HG02678 (cell line): ENCODE measurements around the gene INSC.

ENCODE experiments used
- ATAC-seq: cut with Tn5 transposase; IDR thresholded peaks from one replicate; pipeline ENCODE4 v1.9.1; 2021; ENCODE audit warnings: mild to moderate bottlenecking, moderate library complexity; ENCODE audit not compliant: unreplicated experiment

The INSC gene

GRCh38 chr11:15108592-15109130, 6.1 kb upstream of the INSC start:
- no peak for ATAC-seq

DNA sequence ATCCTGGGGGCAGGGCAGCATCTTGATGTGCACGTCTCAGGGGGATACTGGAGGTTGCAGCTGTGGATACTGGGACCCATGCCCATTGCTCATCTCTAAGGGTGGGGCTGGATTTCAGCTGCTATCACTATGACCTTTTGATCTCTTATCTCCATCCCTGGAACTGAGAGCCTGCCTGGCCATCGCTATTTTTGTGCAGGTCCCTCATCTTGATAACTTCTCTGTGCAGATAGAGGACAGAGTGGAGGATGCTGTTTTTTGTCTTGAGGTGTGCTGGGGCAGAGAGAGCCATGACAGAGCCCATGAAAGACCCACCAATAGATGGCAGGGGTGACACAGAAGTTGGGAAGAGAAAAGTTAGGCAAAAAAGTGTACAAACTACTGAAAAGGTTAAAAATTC, 5.1 kb upstream of the INSC start:
- no peak for ATAC-seq

DNA sequence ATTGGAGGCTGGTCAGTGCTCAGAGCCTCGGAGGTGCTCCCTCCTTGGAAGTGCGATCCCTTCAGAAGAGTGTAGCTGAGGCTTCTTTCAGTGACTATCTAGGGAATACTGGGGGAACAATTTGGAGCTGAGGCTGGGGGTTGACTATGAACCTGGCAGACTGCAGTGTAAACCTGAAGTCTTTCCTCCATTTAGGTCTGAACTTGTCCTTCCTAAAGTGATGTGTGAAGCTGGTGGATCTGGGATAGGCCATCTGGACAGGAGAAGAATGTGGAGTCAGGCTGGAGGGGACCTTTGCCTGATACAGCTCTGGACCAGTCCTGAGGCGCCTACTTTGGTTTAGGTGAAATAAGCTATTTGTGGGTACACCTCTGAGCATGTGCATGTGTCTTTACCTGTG, 3.5 kb upstream of the INSC start:
- no peak for ATAC-seq

GRCh38 chr11:15112131-15112541, 2.6 kb upstream of the INSC start:
- ATAC-seq, result no peak

DNA sequence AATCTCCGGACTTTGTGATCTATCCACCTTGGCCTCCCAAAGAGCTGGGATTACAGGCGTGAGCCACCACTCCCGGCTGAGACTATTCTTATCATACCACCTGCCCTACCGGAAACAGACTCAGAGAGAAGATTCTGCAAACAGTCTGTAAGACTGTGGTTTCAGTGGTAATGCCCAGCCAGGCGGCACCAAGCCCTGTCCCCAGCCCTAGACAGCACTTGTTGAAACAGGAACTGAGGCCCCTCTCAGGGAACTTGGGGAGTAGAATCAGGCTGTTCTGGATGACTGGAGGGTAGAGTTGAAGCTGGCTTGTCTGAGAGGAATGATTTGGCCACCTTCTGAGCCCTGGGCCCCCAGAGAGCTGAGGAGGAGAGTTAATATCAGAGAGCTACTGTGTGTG, 1.3 kb upstream of the INSC start:
- peak; percentile 94 for ATAC-seq

DNA sequence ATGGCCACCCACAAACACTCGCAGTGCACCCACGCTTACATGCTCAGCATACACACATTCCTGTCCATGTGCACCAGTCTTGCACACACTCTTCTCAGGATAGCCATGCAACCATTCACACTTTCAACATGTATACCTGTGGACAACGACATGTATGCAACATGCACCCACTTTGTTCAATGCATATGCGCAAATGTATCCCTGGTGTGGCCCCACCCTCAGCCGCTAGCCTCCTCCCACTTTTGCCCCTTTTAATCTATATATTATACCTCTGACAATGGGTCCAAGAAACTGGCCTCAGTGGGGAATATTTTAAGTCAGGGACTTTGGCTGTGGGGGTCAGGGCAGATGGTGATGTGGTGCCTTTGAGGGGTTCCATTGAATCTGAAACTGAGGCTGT, 963 bp downstream of the INSC start:
- ATAC-seq, result no peak

DNA sequence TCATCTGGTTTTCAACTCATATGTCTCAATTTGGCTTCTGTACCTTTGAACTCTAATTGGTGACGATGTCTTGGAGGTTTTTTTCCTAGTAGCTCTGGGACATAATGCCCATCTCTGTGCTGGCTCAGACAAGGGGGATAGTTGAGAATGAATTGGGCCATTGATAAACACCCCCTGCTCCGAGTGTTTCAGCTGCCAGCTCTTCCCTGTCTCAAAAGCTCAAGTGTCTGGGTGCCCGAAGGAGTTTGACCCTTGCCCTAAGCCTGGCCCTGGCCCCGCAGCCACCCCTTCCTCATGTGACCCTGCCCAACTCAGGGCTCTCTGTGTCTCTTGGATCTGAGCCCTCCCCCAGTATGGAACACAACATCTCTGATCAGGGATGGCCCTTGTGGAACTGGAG, 3.0 kb downstream of the INSC start:
- no peak for ATAC-seq

GRCh38 chr11:15118431-15118830, 3.7 kb downstream of the INSC start:
- no peak for ATAC-seq

GRCh38 chr11:15119352-15119751, 4.6 kb downstream of the INSC start:
- ATAC-seq, result no peak

DNA sequence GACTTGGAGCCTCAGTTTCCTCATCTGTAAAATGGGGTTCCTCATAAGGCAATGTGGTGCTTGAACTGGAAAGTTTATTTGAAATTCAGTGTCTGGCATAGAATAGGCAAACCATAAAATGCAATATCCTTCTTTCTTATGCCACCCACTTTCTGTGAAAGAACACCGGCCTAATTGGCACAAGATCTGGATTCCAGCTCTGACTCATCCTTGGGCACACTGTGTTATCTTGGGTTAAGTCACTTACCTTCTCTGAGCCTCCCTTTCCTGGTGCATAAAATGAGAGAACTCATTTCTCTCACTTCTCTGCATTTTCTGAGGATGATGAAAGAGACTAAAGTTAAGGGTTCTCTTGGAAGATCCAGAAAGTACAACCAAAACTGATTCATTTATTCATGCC, 5.1 kb downstream of the INSC start:
- ATAC-seq, result no peak

DNA sequence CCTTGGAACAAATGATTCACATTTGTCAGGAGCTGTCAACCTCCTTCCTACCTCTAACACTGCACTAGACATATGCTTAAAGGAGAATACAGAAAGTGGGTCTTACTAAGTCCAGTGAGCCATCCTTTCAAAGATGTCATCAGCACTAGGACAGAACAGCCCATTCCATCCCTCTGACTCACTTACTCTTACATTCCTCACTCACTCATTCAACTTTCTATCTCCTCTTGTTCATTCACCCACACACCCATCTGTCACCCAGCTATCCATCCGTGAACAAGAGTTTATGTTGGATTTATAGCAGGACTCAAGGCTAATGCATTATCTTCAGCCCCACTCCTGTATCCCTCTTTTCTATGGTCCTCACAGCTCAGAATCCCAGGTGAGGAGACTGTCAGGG, 9.1 kb downstream of the INSC start:
- ATAC-seq, result no peak

DNA sequence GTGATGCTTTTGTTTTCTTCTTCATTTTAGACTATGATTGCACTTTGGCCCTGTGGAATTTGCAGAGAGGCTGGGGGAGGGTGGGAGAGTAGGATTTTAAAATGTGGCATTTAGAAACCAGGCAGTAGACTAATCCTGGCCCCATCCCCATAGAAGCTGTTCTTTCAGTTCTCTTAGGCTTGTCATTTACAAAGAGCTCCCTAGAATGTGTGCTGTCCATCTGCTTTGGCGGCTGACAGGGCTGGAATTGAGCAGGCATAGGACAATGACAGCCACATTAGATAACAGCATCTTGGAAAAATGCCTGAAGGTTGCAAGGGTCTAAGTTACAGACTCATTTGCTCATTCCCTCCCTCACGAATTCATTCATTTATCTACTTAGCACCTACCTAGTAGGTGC, 9.8 kb downstream of the INSC start:
- ATAC-seq, result no peak

DNA sequence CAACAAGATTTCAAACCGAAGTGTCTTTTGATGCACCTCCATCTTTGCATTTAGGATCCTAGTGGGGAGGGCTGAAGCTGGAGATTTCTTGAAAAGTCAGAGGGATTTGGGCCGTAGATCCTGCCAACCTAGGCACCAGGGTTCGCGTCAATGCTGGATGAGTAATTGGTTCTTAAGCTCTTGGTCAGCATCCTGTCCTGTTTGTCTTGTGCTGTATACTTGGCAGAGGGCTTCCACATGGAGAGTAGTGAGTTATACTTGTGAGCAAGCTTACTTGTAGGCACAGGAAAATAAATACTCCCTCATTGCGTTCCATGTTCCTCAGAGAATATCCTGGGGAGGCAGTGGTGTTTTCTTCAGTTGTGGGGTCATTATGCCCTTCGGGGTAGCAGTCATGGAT, 12.6 kb downstream of the INSC start:
- no peak for ATAC-seq

- no peak for ATAC-seq
These were observed 13.9 kb downstream of the INSC start for GRCh38 chr11:15128621-15129020.

GRCh38 chr11:15136166-15136565, 21.4 kb downstream of the INSC start:
- ATAC-seq, result no peak

DNA sequence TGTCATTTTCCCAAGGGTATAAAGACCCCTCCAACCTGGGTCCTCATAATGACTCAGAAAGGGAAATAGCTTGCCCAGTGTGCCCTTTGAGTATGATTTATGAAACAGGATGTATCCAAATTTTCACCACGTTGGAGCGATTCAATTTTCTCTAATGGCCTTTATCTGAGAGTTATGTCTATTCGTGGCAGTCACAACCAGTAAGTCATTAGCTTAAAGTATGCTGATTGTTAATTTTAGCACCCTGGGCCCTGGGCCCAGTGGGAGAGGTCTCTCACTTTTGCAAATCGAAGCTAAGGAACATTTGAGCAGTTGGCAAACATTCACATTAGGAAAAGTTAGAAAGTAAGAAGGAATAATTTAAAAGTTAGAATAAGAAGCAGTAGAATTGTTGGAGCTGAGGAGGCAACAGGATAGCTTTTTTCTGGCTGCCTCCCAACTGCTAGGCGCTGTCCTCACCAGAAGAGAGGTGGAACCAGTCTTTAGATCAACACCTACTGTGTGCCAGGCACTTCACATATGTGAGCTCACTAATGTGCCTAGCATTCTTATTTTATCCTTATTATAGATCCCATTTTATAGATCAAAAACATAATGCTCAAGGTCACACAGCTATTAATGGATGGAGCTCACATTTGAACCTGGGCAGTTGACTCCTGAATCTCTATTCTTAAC, 24.5 kb downstream of the INSC start:
- no peak for ATAC-seq

- ATAC-seq, result no peak
These were observed 25.4 kb downstream of the INSC start for GRCh38 chr11:15139958-15140659.

- ATAC-seq, result no peak
These were observed 26.7 kb downstream of the INSC start for GRCh38 chr11:15141381-15141780.

DNA sequence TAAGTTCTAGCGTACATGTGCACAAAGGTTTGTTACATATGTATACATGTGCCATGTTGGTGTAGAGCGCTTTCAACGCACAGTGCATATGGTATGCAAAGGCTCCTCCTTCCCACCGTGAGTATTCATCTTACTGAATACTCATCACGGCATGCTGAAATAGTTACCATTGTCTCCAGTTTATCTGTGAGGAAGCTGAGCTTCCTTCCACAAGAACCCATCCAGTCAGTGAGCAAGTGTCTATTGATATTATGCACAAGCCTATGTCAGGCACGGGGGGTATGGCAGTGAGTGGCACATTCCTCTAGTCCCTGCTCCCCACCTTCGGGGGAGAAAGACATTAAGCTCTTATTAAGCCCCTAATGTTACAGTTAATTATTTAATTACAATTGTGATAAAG, 28.1 kb downstream of the INSC start:
- no peak for ATAC-seq

DNA sequence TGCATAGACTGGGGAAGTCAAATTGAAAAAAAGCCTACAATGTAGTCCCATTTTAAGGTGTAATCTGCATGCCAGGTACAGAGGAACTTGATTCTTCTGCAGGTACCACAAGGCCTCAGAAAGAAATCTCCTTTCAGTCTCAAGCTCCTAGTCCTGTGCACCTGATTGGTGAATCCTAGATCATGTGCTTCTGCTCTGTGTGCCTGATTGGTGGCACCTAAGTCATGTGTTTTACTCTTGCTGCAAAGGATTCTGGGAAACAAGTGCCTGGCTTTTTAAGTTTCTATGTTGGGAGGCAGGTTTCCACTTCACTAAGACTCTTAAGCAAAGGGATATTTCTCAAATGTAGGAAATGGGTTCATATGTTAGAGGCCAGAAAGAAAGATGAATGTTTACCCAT, 29.1 kb downstream of the INSC start:
- ATAC-seq, result no peak

- ATAC-seq, result no peak
These were observed 29.6 kb downstream of the INSC start for GRCh38 chr11:15144347-15144746.

GRCh38 chr11:15145151-15145550, 30.4 kb downstream of the INSC start:
- no peak for ATAC-seq

- ATAC-seq, result no peak
These were observed 30.9 kb downstream of the INSC start for GRCh38 chr11:15145615-15146014.
